H7 (cell line): Measurements from ENCODE around the gene PRPF31. TPM values are rescaled to one million over a fixed set of nuclear protein-coding genes. Genes with fewer than 3 reads are reported as not detected.

Experiments used
- DNase-seq: peaks from one replicate; pipeline ENCODE4 v3.0.0; 2012
- H3K27me3 ChIP-seq: 2 replicates; pipeline ENCODE4 v1.6.0; 2011; ENCODE audit warnings: mild to moderate bottlenecking, low read length; ENCODE audit not compliant: control insufficient read depth, insufficient read depth
- H3K36me3 ChIP-seq: replicated peaks from 2 replicates; pipeline ENCODE4 v1.5.1; 2011; ENCODE audit warnings: low read length; ENCODE audit not compliant: control insufficient read depth, insufficient read depth
- H3K4me3 ChIP-seq: 2 replicates; pipeline ENCODE4 v1.5.1; 2011; ENCODE audit warnings: low read depth, mild to moderate bottlenecking, control low read depth, low read length, moderate library complexity; ENCODE audit not compliant: insufficient read depth
- total RNA-seq: library from RNA; depleted of rRNA; stranded (reverse); fragments of >200 nt; shearing (Covaris generic); gene quantifications from 2 replicates; pipeline ENCODE4 v1.2.3, GENCODE V29; 2014

Gene PRPF31
- total RNA-seq, 1 experiment from 2014 or later = 100 TPM

DNA sequence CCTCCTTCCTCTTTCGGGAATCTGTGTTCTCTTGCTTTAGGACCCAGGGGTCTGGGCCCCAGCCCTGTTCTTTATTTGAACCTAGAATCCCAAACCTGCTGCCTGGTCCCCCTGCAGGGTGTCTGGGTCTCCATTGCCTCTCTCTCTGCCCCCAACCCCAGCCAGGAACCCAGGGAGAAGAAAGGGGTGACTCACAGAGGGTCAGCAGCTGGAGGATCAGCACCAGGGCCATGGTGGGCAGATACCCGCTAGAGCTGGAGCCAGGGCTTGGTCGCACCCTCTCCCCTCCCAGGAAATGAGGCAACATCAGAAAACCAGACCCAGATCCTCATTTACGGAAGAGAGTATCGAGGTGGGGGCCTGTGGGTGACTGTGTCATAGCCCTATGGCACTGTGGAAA, 15.0 kb upstream of the PRPF31 start, which contains the start of gene OSCAR:
TSS of gene OSCAR (minus strand) at position 243 of the 400 bp plus-strand sequence. CDS start at position 232, 11 bp downstream.
- no peak within 1 kb of the TSS for H3K4me3 ChIP-seq
- DNase-seq = peak; percentile 33
- H3K27me3 ChIP-seq = peaks cover 6% of the 10 kb centered on the region
- H3K36me3 ChIP-seq = peaks cover 2% of the 10 kb centered on the region; the same call in 1 of the 2 replicates

DNA sequence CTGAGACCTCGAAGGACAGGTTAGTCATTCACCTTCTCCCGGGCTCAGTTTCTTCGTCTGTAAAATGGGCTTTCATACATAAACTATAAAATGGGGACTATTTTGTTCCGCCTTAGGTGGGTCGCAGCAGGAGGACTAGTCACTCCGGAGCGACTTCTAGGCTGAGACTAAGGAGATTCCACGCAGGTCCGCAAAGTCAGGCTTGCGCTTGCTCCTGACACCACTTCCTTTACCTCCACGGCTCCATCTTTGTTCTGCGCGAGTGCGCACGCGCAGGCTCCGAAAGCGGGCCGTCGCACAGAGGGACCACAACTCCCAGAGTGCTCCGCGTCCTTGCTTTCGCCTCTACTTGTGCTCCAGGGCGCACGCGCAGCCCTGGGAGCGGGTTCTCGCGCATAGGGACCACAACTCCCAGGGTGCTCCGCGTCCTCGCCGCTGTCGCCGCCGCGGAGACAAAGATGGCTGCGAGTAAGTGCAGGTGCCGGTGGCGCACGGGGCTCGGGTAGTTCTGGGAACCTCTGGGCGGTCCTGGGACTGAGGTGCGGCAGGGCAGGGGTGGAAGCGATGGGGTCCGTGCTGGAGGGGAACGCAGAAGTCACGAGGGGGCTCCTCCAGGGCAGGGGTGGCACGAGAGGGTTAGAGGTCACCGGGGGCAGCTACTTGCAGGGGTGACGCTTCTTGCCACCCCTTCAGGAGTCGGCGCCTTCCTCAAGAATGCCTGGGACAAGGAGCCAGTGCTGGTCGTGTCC, 13.0 kb upstream of the PRPF31 start, which contains the start of gene NDUFA3:
TSS of gene NDUFA3 (plus strand) at position 435 of the 749 bp plus-strand sequence. CDS start at position 459, 24 bp downstream.
- Histone ChIP-seq H3K4me3 (peak within 1 kb of the TSS; percentile 99), H3K27me3 (no peaks in the 10 kb centered on the region), H3K36me3 (peaks cover 14% of the 10 kb centered on the region)
- peak; percentile 100 for DNase-seq

GRCh38 chr19:54104998-54105715, 10.4 kb upstream of the PRPF31 start:
- no peak for DNase-seq
- peaks cover 29% of the 10 kb centered on the region for H3K36me3 ChIP-seq
- H3K27me3 ChIP-seq = no peaks in the 10 kb centered on the region
- H3K4me3 ChIP-seq = no peak overlapping the region

DNA sequence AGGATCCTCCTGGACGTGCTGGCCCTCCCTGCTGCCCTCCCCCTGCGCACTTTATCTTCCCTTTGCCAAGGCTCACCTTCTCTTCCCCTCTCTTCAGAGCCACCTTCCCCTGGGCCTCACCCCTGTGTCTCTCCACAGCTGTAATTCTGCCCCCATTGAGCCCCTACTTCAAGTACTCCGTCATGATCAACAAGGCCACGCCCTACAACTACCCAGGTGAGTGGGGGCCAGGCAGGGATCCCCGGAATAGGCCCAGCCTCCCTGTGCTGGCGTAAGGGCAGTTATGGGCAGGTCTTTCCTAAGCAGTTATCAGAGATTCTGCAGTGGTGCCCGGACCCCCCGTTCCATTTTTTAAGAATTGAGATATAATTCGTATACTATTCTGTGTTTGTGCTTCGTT, 9.8 kb upstream of the PRPF31 start:
- H3K4me3 ChIP-seq = no peak overlapping the region
- DNase-seq = peak; percentile 24
- peaks cover 34% of the 10 kb centered on the region for H3K36me3 ChIP-seq
- no peaks in the 10 kb centered on the region for H3K27me3 ChIP-seq

GRCh38 chr19:54106716-54107115, 8.8 kb upstream of the PRPF31 start:
- no peaks in the 10 kb centered on the region for H3K27me3 ChIP-seq
- no peak overlapping the region for H3K4me3 ChIP-seq
- DNase-seq = peak; percentile 31
- H3K36me3 ChIP-seq = peaks cover 35% of the 10 kb centered on the region

GRCh38 chr19:54107876-54108490, 7.6 kb upstream of the PRPF31 start:
- peak; percentile 64 for DNase-seq
- H3K36me3 ChIP-seq = peaks cover 35% of the 10 kb centered on the region

GRCh38 chr19:54108496-54108895, 7.1 kb upstream of the PRPF31 start:
- Histone ChIP-seq H3K4me3 (no peak overlapping the region), H3K27me3 (no peaks in the 10 kb centered on the region), H3K36me3 (peaks cover 35% of the 10 kb centered on the region)
- no peak for DNase-seq

More at GRCh38 chr19:54107876-54108490, 7.6 kb upstream of the PRPF31 start:
- H3K27me3 ChIP-seq = no peaks in the 10 kb centered on the region
- H3K4me3 ChIP-seq = no peak overlapping the region

GRCh38 chr19:54109651-54110050, 5.9 kb upstream of the PRPF31 start:
- Histone ChIP-seq H3K4me3 (no peak overlapping the region), H3K36me3 (peaks cover 35% of the 10 kb centered on the region), H3K27me3 (no peaks in the 10 kb centered on the region)
- DNase-seq = no peak

- Histone ChIP-seq H3K36me3 (peaks cover 16% of the 10 kb centered on the region), H3K27me3 (no peaks in the 10 kb centered on the region), H3K4me3 (peak overlapping the region; percentile 83)
- peak; percentile 71 for DNase-seq
These were observed 1.0 kb upstream of the PRPF31 start for GRCh38 chr19:54114340-54115108.

DNA sequence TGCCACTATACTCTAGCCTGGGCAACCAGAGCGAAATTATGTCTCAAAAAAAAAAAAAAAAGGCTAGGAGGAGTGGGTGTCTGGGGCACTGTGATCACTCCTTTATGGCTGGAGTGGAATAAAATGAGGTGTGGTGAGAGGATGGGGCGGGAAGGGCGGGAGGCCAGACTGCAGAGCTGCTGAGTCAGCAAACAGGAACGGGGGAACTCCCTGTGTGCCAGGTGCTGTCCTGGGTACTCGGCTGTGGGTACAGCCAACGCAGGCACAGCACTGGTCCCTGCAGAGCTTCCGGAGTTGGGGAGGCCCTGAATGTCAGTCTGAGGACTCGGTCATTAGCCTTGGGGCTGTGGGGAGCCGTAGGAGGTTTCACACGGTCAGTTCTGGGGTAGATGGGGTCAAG, 5.7 kb downstream of the PRPF31 start:
- peaks cover 32% of the 10 kb centered on the region for H3K36me3 ChIP-seq
- DNase-seq = no peak
- no peak overlapping the region for H3K4me3 ChIP-seq
- H3K27me3 ChIP-seq = no peaks in the 10 kb centered on the region

DNA sequence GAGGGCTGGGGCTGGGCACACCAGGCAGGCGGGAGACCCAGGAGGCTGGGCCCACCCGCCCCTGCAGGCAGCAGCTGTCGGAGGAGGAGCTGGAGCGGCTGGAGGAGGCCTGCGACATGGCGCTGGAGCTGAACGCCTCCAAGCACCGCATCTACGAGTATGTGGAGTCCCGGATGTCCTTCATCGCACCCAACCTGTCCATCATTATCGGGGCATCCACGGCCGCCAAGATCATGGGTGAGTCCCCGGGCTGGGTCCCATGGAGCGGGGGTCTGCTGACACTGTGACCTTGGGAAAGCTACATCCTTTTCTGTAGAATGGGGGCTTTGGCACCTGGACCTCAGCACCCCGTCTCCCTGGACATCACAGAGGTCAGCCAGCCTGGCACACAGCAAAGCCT, 8.1 kb downstream of the PRPF31 start:
- H3K4me3 ChIP-seq = no peak overlapping the region
- H3K27me3 ChIP-seq = no peaks in the 10 kb centered on the region
- peaks cover 29% of the 10 kb centered on the region for H3K36me3 ChIP-seq
- DNase-seq = no peak

DNA sequence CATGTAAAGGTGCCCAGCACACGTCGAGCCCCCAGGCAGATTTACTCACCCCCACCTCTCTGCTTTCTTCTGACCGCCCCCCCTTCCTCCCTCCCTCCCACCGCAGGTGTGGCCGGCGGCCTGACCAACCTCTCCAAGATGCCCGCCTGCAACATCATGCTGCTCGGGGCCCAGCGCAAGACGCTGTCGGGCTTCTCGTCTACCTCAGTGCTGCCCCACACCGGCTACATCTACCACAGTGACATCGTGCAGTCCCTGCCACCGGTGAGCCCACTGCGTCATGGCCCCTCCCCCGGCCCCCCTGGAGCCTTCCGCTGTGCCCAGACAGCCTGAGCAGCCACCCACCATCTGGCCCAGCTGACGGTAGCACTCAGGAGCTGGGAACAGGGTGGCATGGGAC, 8.8 kb downstream of the PRPF31 start:
- peak; percentile 55 for DNase-seq
- H3K36me3 ChIP-seq = peaks cover 30% of the 10 kb centered on the region
- no peaks in the 10 kb centered on the region for H3K27me3 ChIP-seq
- no peak overlapping the region for H3K4me3 ChIP-seq

DNA sequence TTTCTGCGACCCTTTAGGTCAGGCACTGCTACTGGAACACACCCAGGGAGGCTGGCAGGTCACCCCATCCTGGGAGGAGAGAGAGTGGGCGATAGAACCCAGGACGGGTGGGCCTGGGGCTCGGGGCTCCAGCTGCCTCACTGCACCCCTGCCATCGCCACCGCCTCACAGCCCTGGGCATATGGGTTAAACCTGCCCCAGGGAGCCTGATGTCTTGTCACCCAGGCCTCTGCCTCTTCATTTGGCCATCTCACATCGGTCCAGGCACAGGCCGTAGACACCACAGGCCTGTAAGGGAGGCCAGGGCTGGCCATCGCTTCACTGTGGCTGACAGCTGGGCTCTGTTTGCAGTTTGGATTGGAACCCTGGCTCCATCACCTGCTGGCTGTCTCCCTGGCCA, 10.2 kb downstream of the PRPF31 start:
- Histone ChIP-seq H3K4me3 (no peak overlapping the region), H3K27me3 (no peaks in the 10 kb centered on the region), H3K36me3 (peaks cover 34% of the 10 kb centered on the region)
- no peak for DNase-seq
